Stimulated activated CD4-positive, alpha-beta T cell treated with anti-CD3 and anti-CD28 coated beads, TNF-alpha, amount 100 ng/mL, for 24 hours (primary cell): ENCODE results near the gene PSEN2.
"Not testable (repeated sequence)": the region's sequence is repeated elsewhere in the genome, so short reads cannot be mapped to it uniquely, and the experiment has no call there.

Experiments used
- DNase-seq, 3 experiments: peaks; one replicate each; pipeline ENCODE4 v3.0.0-alpha.2; 2020; ENCODE audit warnings: low read depth in 3 of 3

The PSEN2 gene

DNA sequence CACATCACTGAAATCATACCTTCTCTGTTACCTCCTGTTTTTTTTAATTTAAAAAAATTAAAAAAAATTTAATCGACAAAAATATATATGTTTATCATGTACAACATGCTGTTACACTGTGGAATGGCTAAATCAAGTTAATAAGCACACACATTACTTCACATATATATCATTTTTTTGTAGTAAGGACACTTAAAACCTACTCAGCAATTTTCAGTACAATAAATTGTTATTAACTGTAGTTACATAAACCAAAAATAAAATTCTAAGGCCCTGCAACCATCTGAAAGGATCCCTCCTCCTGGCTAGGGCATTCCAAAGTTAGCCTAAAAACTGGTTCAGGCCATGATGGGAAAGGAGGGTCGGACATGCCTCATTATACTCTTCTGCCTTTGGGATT, 46.1 kb downstream of the PSEN2 start:
- DNase-seq: no peak

DNA sequence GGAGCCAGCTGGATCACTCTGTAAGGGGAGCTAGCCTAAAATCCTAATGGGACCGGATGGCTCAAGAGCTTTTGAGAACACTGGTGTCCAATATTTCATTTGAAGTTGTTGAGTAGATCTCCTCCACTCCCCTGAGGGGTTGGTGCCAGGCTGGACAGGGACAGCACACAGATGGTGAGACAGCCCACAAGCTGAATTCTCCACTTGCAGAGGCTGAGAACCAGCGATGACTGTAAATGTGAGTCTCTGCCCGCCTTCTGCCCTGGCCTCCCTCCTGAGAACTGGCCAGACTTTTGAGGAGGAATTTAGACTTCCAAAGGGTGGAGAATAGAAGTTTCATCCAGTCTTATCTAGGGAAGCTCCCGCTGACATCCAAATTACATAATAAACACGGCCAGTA, 49.2 kb downstream of the PSEN2 start:
- no peak for DNase-seq

DNA sequence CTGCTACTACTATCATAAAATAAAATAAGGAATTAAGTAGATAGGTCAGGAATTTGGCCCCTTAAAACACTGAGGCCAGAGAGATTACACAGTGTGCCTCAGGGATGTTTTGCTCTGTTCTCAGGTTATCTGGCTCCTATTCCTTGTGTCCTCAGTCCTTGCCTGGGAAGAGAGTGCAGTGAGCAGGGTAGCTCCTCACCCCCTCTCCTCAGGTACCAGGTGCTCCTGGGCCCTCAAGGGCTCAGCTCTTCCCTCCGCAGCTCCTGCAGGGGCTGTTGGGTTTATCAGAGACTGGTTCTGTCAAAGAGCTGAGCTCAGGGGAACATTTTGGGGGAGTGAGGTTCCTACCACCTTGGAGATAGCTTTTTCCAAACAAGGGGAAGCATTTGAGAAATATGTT, 49.6 kb downstream of the PSEN2 start:
- no peak for DNase-seq

DNA sequence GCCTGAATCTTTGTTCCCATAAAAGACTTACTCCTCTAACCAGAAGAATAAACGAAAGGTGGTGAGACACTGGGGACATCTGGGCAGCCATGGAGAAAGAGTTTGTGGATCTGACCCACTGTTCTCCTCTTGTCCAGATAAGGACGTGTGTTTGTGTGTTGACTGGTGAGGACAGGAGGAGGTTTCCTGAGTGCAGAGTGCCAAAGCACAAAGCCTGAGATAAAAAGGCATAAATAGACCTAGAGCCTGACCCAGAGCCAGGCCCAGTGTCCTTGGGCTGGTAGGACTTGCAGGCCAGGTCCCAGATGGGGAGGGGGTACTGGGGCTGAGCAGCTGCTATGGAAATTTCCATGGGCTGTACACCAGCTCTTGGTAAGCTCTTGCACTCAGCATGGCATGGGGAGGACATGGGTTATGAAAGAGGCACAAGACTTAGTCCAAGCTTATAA, 50.1 kb downstream of the PSEN2 start:
- DNase-seq: no peak

DNA sequence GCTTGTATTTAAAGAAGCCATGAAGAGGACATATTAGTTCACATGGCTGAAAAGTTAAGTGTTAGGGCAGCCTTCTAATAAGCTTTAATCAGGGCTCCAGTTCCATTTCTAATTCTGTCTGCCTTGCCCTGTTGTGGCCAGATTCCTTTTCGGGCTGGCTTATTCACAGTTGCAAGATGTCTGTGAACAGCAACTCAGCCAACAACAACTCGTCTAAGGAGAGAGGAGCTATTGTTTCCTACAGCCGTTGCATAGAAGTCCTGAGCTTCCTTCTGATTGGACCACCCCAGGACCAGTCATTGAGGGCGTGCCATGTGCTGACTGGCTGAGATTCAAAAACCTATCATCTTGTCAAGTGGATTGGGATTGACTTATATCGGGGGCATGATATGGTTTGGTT, 51.1 kb downstream of the PSEN2 start:
- no peak for DNase-seq

- not testable (repeated sequence) for DNase-seq
Observed at GRCh38 chr1:226929260-226930111, 59.1 kb downstream of the PSEN2 start.

GRCh38 chr1:226934483-226935237, 64.2 kb downstream of the PSEN2 start:
- DNase-seq: no peak

DNA sequence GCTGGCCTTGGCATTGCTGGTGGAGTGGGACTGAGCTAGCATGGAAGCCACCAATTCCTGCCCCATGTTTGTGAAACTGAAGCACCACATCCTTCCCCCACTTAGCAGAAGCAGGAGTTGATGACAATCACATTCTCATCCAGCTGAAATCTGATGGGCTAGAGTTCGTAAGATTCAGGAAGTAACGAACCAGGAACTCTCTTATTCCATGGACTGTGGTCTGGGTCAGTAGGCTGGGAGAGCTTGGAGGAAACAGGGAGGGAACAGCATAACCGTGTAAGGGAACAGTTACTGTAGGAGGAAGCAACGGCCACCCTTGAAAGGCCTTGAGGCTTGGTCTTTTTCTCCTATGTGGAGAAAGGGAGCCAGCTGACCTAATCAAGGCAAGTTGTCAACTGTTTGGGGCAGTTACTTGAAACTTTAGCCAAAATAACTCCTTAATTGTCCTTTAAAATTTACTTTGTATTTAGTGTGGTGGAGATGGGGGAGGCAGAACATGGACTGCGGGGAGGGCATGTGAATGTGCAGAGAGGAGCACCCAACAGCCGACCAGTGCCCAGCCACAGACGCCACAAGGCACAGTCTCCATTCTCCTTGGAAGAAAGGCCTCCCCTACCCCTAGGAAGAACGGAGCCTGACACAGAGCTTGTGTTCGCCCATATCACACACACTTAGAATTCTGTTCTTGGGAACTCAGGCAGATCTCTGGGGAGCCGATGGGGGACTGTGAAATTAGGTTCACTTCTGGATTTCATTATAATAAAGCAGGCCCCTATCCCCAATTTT, 67.7 kb downstream of the PSEN2 start:
- DNase-seq: no peak

DNA sequence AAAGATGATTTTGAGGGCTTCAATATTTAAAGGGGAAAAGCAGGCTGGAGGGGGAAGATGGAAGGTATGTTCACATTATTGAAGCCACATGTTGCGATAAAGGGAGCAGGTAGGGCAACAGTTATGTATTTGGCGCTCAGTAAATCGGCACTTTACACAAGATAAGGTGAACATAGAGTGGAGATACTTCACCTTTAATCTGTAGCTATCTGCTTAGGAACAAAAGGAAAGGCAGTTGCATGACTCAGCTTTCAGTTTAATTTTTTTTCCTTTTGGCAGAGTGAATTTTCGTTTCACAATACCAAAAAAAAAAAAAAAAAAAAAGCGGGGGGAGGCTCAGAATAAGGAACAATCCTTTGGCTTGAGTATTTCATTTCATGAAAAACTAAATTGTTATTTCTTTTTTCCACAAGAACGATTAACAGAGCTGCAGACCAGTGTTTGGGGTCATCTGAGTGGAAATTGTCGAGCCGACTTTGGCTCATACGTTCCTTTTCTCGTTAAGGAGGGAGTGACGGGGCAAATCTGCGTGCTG, 68.6 kb downstream of the PSEN2 start:
- DNase-seq: no peak

DNA sequence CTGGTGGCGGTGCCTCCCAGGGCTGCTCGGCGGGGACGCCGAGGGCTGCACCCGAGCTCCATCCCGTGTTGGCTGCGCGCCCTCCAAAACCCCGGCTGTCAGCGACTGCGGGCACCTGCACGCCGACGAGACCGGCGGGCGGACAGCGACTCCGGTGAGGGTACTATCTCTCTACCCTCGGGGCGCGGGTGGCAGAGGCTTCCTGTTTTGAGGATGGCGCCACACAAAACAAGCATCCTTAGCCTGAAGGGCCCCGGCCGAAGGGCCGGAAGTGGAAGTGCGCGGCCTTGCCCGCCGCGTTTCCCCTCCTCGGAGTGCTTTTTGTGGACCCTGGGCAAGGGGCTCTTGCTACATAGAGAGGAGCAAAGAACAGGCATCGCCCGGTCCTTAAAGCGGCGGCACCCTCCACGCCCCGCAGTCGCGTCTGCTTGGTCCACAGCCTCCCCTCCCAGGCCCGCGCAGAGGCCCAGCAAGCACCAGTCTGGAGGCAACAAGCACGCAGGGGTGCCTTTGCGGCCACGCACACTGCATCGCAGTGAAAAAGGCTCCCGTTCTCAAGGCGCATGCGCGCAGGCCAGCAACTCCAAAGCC, 69.1 kb downstream of the PSEN2 start:
- peak in 2 of 3 experiments; percentile 32 to 40 for DNase-seq

- DNase-seq: peak; percentile 96 to 99 (median 97)
Observed at GRCh38 chr1:226940029-226940805, 69.8 kb downstream of the PSEN2 start, which contains the start of gene COQ8A. Gene COQ8A, plus strand, starts transcription at chr1:226940294. Its CDS starts 21,092 bp downstream, at chr1:226961386.

DNA sequence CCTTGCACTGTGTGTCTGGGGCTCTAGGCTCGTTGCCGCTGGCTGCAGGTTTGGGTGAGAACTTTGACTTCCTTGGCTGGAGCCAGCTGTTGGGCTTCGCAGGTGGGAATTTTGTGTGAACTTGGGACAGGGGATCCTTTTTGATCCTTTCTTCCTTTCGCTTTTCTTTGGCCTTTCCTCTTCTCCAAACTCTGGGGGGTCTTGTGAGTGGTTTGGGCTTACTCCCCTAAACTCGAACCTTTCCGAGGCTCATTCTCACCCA, 70.3 kb downstream of the PSEN2 start:
- DNase-seq: no peak

DNA sequence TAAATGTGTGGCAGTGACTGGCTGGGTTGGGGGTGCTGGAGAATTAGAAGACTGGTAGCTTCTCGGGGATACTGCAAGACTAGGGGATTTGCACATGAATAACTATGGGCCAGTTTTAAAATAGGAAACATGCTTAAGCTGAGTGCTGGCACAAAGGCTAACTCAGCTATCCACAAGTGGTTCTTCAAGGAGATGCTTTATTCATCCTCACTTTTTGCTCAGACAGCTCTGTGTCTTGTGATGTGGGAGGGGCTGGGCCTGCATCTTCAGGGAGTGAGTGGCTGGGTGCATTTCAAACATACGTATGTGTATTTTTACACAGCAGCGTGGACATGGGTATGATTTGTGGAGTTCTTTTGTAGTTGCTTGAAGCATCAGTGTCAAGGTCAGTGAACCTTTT, 72.0 kb downstream of the PSEN2 start:
- DNase-seq: no peak

DNA sequence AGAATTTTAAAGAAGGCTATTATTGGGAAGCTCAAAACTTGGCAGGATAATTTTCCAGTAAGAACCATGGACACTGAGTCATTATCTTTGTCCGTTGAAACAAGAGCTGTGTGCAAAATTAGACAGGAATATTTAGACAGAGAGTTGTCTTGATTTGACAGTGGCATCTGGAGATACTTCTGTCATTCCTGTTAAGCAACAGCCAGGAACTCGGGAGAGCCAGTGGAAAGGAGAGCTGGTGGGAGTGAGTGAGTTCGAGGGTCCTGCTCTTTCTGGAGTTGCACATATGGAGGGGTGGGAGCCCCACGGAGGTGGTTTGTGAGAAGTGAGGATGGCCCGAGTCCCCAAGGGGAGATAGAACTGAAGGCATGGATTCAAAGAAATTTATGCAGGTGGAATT, 72.7 kb downstream of the PSEN2 start:
- DNase-seq: no peak

DNA sequence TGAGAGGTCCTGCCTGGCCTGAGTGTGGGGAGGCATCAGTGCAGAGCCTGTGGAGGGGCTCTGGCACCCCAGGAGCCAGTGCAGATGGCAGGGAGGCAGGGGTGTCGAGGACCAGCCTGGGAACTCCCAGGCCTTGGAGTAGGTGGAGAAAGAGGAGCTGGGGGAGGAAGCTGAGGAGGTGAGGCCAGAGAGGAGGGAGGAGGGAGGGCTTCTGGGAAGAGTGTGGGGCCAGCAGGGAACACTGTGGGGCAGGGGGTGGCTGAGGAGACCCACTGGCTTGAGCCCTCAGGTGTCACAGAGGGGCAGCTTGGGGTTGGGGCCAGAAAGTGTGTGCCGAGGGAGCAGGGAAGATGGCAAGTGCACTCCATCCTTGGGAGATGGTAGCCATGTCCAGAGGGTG, 73.5 kb downstream of the PSEN2 start:
- no peak for DNase-seq

GRCh38 chr1:226945106-226945857, 74.9 kb downstream of the PSEN2 start:
- no peak for DNase-seq
